Measurements from ENCODE around the gene RAB3GAP1. TPM values are rescaled to one million over a fixed set of nuclear protein-coding genes. Genes with fewer than 3 reads are reported as not detected.

Gene RAB3GAP1
- total RNA-seq, 2 experiments from 2014 or later, result 40.2 to 63.6 TPM

DNA sequence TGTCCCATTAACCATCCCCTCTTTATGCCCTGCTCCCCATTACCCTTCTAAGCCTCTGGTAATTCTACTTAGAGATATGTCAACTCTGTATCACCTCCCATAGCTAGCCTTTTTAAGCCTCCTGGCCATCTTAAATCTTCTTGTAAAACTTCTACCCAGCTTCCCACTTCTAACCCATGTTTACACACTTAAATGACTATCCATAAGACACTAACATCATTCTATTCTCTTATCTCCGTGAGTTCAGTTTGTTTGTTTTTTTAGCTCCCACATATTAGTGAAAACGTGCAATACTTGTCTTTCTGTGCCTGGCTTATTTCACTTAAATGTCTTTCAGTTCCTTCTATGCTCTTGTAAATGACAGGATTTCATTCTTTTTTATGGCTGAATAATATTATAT lies 42.4 kb downstream of the RAB3GAP1 start:
- intact Hi-C loops (cut with micrococcal nuclease; ENCODE audit: unreplicated experiment), result no loop called here
- H3K9me2 ChIP-seq (ENCODE audit: insufficient read depth, low read length), result no peaks in the 10 kb centered on the region
- peaks cover 52% of the 10 kb centered on the region for H3K36me3 ChIP-seq (ENCODE audit: insufficient read depth, low read length)
- H3K4me2 ChIP-seq (ENCODE audit: low read length), result no peak overlapping the region
- ChIA-PET POLR2A (no interaction called here), CTCF (ENCODE audit: unreplicated experiment) (no interaction called here)
- no peak overlapping the region for H3K27ac ChIP-seq (ENCODE audit: low read depth, low read length, poor library complexity, severe bottlenecking)
- H3K79me2 ChIP-seq (ENCODE audit: insufficient read depth, low read depth, low read length), result peaks cover 13% of the 10 kb centered on the region; the same call in 1 of the 2 replicates
- no peak overlapping the region for H3K4me3 ChIP-seq (ENCODE audit: low read depth, low read length, poor library complexity, severe bottlenecking)
- no peak for DNase-seq (ENCODE audit: low spot score)
- H3K4me1 ChIP-seq (ENCODE audit: insufficient read depth, low read length, poor library complexity, severe bottlenecking), result no peaks in the 10 kb centered on the region
- TF ChIP-seq, protein P1, sequence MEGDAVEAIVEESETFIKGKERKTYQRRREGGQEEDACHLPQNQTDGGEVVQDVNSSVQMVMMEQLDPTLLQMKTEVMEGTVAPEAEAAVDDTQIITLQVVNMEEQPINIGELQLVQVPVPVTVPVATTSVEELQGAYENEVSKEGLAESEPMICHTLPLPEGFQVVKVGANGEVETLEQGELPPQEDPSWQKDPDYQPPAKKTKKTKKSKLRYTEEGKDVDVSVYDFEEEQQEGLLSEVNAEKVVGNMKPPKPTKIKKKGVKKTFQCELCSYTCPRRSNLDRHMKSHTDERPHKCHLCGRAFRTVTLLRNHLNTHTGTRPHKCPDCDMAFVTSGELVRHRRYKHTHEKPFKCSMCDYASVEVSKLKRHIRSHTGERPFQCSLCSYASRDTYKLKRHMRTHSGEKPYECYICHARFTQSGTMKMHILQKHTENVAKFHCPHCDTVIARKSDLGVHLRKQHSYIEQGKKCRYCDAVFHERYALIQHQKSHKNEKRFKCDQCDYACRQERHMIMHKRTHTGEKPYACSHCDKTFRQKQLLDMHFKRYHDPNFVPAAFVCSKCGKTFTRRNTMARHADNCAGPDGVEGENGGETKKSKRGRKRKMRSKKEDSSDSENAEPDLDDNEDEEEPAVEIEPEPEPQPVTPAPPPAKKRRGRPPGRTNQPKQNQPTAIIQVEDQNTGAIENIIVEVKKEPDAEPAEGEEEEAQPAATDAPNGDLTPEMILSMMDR (conservative IDR thresholded peaks at IDR 0.05; ENCODE audit: low read length), result no peak
- no peak for TF ChIP-seq EZH2phosphoT487 (IDR thresholded peaks at IDR 0.05; ENCODE audit: borderline replicate concordance, low read depth, low read length)
- no peaks in the 10 kb centered on the region for H4K20me1 ChIP-seq (ENCODE audit: insufficient read depth, low read length)
- no peaks in the 10 kb centered on the region for H3K9me3 ChIP-seq (ENCODE audit: low read length)
- H2AFZ ChIP-seq (ENCODE audit: low read length), result no peak overlapping the region
- BruUV-seq (replicated peaks), result no TSS peak

DNA sequence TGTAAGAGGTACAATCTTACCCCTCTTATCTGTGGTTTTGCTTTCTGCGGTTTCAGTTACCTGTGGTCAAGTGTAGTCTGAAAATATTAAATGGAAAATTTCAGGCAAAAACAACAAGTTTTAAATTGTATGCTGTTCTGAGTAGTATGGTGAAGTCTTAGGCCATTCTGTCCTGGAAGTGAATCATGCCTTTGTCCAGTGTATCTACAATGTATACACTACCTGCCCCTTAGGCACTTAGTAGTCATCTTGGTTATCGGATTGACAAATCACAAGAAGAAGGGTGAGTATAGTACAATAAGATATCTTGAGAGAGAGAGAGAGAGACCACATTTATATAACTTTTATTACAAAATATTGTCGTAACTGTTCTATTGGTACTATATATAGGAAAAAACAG lies 43.5 kb downstream of the RAB3GAP1 start:
- Histone ChIP-seq H3K4me2 (ENCODE audit: low read length) (no peak overlapping the region), H3K4me3 (ENCODE audit: low read depth, low read length, poor library complexity, severe bottlenecking) (no peak overlapping the region), H3K36me3 (ENCODE audit: insufficient read depth, low read length) (peaks cover 54% of the 10 kb centered on the region), H4K20me1 (ENCODE audit: insufficient read depth, low read length) (no peaks in the 10 kb centered on the region), H3K9me3 (ENCODE audit: low read length) (no peaks in the 10 kb centered on the region), H3K9me2 (ENCODE audit: insufficient read depth, low read length) (no peaks in the 10 kb centered on the region), H3K4me1 (ENCODE audit: insufficient read depth, low read length, poor library complexity, severe bottlenecking) (no peaks in the 10 kb centered on the region), H3K79me2 (ENCODE audit: insufficient read depth, low read depth, low read length) (peaks cover 4% of the 10 kb centered on the region; the same call in 1 of the 2 replicates), H2AFZ (ENCODE audit: low read length) (no peak overlapping the region), H3K27ac (ENCODE audit: low read depth, low read length, poor library complexity, severe bottlenecking) (no peak overlapping the region)
- intact Hi-C loops (cut with micrococcal nuclease; ENCODE audit: unreplicated experiment), result no loop called here
- TF ChIP-seq EZH2phosphoT487 (IDR thresholded peaks at IDR 0.05; ENCODE audit: borderline replicate concordance, low read depth, low read length), result no peak
- TF ChIP-seq, protein P1 (conservative IDR thresholded peaks at IDR 0.05; ENCODE audit: low read length), result no peak
- CTCF ChIA-PET (ENCODE audit: unreplicated experiment), result no interaction called here
- no peak for DNase-seq (ENCODE audit: low spot score)
- BruUV-seq (replicated peaks), result no TSS peak
- POLR2A ChIA-PET, result no interaction called here

- Histone ChIP-seq H3K79me2 (ENCODE audit: insufficient read depth, low read depth, low read length) (no peaks in the 10 kb centered on the region), H3K9me2 (ENCODE audit: insufficient read depth, low read length) (no peaks in the 10 kb centered on the region)
Measured at GRCh38 chr2:135096665-135097446, 44.8 kb downstream of the RAB3GAP1 start.

More at GRCh38 chr2:135096665-135097446, 44.8 kb downstream of the RAB3GAP1 start:
- intact Hi-C loops (cut with micrococcal nuclease; ENCODE audit: unreplicated experiment), result no loop called here
- Histone ChIP-seq H3K36me3 (ENCODE audit: insufficient read depth, low read length) (peaks cover 59% of the 10 kb centered on the region), H3K27ac (ENCODE audit: low read depth, low read length, poor library complexity, severe bottlenecking) (no peak overlapping the region), H4K20me1 (ENCODE audit: insufficient read depth, low read length) (no peaks in the 10 kb centered on the region), H3K4me2 (ENCODE audit: low read length) (no peak overlapping the region), H3K9me3 (ENCODE audit: low read length) (no peaks in the 10 kb centered on the region), H3K4me3 (ENCODE audit: low read depth, low read length, poor library complexity, severe bottlenecking) (no peak overlapping the region), H2AFZ (ENCODE audit: low read length) (no peak overlapping the region), H3K4me1 (ENCODE audit: insufficient read depth, low read length, poor library complexity, severe bottlenecking) (no peaks in the 10 kb centered on the region)
- CTCF ChIA-PET (ENCODE audit: unreplicated experiment), result no interaction called here
- POLR2A ChIA-PET, result no interaction called here
- no peak for TF ChIP-seq EZH2phosphoT487 (IDR thresholded peaks at IDR 0.05; ENCODE audit: borderline replicate concordance, low read depth, low read length)
- TF ChIP-seq, protein P1 (conservative IDR thresholded peaks at IDR 0.05; ENCODE audit: low read length), result no peak
- no peak for DNase-seq (ENCODE audit: low spot score)
- no TSS peak for BruUV-seq (replicated peaks)
